ENCODE measurements around the gene LRRC4B.
"Not testable (repeated sequence)": the region's sequence is repeated elsewhere in the genome, so short reads cannot be mapped to it uniquely, and the experiment has no call there.

Gene LRRC4B, protein sequence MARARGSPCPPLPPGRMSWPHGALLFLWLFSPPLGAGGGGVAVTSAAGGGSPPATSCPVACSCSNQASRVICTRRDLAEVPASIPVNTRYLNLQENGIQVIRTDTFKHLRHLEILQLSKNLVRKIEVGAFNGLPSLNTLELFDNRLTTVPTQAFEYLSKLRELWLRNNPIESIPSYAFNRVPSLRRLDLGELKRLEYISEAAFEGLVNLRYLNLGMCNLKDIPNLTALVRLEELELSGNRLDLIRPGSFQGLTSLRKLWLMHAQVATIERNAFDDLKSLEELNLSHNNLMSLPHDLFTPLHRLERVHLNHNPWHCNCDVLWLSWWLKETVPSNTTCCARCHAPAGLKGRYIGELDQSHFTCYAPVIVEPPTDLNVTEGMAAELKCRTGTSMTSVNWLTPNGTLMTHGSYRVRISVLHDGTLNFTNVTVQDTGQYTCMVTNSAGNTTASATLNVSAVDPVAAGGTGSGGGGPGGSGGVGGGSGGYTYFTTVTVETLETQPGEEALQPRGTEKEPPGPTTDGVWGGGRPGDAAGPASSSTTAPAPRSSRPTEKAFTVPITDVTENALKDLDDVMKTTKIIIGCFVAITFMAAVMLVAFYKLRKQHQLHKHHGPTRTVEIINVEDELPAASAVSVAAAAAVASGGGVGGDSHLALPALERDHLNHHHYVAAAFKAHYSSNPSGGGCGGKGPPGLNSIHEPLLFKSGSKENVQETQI

DNA sequence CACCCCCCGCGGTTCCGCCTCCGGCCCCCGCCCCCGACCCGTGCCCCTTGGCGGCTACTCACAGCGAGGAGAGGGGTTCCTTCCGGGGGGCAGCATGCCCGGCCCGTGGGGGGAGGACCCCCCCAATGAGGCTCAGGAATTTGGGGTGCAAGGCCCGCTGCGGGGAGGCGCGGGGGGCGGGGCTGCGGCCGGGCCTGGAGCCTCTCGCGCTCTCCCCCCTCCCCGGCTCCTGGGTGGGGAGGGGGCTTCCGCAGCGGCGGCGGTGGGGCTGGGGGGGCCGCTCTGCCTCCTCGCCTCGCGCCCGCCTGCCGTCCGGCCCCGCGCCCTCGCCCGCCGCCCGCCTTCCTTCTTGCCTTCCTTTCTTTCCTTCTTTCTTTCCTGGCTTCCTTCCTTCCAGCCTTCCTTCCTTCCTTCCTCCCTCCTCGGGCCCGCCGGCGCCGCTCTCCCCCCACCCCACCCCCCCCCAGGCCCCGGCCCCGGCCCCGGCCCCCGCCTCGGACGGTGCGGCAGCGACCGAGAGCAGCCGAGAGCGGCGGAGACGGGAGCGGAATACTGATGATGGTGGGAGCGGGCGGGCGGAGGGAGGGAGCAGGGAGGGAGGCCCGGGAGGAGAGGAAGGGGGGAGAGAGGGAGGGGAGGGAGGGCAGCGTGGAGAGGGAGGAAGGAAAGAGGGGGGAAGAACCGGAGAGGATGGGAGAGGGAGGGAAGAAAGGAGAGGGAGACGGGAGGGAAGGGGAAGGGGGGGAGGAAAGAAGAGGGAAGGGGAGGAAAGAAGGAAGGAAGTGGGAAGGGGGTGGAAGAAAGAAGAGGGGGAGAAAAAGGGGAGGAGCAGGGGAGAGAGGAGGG is at the start of gene LRRC4B:
LRRC4B (minus strand) TSS at position 554 of the 846 bp plus-strand sequence. CDS start 19,597 bp downstream, outside the sequence.
- no peak for DNase-seq

DNA sequence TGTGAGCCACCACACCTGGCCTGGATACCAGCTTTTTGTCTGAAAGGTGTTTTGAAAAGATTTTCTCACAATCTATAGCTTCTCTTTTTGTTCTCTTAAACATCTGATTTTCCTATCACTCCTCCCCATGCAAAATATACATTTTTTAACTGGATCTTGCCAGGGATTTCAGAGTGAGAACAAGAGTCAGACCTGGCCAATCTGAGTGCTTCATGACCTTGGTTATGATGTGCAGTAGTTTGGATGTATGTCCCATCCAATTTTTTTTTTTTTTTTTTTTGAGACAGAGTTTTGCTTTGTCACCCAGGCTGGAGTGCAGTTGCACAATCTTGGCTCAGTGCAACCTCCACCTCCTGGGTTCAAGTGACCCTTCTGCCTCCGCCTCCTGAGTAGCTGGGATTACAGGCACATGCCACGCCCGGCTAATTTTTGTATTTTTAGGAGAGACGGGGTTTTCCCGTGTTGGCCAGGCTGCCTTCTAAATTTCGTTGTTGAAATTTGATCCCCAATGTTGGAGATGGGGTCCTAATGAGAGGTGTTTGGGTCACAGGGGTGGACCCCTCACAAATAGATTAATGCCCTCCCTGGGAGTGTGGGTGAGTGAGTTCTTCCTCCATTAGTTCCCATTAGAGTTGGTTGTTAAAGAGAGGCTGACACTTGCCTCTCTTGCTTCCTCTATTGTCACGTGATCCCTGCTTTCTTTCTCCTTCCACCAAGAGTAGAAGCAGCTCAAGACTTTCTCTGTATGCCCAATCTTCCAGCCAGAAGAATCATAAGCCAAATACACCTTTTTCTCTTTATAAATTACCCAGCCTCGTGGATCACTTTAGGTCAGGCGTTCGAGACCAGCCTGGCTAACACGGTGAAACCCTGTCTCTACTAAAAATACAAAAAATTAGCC is 44.5 kb upstream of the LRRC4B start:
- not testable (repeated sequence) for DNase-seq

DNA sequence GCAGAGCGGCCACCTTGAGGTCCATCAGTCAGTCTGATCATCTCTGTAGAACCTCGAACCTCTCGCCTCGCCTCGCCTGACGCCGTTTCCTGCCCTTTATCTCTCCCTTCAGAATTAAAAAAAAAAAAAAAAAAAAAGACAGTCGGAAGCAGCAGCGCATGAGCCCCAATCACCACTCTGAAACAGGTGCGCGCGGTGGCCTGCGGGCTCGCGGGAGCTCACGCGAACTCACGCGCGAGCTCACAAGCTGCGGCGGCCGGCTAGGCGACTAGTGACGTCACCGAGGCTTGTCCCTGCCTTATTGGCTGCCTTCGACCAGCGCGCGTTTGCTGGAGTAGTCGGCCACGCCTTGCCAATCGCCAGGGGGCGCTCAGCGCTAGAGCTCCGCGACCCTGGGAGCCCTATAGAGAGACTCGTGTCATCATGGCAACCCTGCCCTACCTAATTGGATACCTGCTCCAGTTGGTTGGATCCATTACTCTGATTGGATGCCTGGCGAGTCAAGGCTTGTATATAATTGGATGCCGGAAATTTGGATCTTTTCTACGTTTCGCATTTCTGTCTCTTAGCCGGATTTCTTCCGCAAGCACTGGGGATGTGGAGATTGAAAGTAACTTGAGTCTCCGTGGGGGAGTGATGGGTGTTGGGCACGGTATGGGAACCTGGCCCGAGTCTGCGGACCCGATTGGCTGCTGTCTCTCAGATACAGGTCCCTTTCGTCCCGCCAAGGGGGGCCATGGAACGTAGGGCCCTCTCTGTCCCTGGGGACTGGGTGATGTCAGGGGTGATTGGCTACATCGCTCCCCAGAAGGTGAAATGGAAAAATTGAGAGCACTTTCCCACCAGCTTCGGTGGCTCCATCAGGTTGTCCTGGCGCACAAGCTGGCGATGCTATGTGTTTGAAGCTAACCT is 39.9 kb upstream of the LRRC4B start:
- no peak for DNase-seq

DNA sequence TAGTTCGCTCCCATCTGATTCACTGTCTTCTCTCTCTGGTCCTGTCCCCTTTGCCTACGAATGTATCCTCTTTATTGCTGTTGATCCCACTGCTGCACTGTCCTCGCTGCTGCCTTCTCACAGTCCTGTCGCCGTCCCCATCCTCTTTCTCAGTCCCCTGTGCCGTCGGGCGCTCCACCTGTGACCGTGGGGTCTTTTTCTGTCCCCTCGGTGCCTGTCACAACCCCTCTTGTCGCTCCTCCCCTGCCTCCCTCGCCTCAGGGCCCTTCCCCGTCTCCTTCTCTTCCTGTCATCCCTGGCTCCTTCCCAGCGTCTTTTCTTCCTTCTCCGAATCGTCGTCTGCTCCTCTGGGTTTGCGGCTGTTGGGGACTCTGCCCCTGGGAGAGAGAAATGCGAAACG is 39.2 kb upstream of the LRRC4B start:
- no peak for DNase-seq

DNA sequence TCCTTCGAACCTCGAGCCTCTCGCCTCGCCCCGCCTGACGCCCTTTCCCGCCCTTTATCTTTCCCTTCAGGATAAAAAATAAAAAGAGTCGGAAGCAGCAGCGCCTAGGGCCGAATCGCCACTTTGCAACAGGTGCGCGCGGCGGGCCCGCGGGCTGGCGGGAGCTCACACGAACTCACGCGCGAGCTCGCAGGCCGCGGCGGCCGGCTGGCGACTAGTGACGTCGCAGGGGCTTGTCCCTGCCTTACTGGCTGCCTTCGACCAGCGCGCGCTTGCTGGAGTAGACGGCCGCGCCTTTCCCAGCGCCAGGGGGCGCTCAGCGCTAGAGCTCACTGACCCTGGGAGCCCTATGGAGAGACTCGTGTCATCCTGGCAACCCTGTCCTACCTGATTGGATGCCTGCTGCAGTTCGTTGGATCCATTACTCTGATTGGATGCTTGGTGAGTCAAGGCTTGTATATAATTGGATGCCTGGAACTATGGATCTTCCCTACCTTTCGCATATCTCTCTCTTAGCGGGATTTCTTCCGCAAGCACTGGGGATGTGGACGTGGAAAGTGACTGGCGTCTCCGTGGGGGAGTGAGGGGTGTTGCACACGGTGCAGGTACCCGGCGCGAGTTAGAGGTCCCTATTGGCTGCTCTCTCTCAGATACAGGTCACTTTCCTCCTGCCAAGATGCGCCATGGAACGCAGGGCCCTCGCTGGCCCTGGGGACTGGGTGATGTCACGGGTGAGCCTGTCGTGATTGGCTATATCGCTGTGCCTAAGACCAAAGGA is 38.0 kb upstream of the LRRC4B start:
- DNase-seq = not testable (repeated sequence)

DNA sequence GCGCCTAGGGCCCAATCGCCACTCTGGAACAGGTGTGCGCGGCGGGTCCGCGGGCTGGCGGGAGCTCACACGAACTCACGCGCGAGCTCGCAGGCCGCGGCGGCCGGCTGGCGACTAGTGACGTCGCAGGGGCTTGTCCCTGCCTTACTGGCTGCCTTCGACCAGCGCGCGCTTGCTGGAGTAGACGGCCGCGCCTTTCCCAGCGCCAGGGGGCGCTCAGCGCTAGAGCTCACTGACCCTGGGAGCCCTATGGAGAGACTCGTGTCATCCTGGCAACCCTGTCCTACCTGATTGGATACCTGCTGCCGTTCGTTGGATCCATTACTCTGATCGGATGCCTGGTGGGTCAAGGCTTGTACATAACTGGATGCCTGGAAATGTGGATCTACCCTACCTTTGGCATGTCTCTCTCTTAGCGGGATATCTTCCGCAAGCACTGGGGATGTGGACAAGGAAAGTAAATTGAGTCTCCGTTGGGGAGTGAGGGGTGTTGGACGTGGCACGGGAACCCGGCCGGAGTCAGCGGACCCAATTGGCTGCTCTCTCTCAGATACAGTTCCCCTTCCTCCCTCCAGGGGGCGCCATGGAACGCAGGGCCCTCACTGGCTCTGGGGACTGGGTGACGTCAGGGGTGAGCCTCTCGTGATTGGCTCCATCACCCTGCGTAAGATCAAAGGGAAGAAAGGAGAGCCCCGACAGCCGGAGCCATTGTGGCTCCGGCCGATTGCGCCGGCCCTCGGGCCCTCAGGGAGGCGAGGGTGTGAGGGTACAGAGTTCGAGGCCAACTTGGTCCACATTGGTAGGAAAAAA is 36.2 kb upstream of the LRRC4B start:
- DNase-seq = not testable (repeated sequence)

DNA sequence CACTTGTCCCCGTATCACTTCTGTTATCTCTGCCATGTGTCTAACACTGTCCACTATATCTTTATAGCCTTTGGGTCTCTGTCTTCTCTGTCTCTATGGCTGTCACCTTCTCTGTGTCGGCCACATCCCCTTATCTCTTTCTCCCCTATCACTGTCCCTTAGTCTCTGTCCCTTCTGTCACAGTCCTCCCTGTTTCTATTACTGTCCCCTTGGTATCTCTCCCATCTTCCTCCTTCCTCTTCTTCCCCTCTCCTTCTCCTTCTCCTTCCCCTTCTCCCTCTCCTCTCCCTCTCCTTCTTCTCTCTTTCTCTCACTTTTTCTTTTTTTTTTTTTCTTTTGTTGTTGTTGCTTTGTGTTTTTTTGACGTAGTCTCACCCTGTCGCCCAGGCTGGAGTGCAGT is 34.7 kb upstream of the LRRC4B start:
- no peak for DNase-seq

DNA sequence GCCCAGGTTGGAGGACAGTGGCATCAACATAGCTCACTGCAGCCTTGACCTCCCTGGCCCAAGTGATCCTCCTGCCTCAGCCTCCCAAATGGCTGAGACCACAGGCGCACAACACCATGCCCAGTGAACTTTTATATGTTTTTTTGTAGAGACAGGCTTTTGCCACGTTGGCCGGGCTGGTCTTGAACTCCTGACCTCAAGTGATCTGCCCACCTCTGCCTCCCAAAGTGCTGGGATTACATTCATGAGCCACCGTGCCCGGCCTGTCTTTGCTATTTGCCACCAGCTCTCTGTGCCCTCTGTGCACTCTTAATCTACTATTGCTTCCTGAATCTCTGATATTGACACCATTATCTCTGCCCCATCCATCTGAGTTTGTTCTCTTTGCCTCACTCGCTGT is 34.3 kb upstream of the LRRC4B start:
- DNase-seq = no peak

DNA sequence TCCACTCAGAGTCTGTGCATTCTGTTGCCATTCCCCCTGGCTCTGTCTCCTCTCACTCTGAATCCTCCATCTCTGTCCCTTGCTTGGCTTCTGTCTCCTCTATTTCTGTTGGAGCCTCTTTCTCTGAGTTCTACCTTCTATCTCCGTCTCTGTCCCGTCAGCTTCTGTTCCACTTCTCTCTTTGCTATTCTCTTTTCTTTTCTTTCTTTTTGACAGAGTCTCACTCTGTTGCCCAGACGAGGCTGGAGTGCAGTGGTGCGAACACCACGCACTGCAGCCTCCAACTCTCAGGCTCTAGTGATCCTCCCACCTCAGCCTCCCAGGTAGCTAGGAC is 33.8 kb upstream of the LRRC4B start:
- no peak for DNase-seq

DNA sequence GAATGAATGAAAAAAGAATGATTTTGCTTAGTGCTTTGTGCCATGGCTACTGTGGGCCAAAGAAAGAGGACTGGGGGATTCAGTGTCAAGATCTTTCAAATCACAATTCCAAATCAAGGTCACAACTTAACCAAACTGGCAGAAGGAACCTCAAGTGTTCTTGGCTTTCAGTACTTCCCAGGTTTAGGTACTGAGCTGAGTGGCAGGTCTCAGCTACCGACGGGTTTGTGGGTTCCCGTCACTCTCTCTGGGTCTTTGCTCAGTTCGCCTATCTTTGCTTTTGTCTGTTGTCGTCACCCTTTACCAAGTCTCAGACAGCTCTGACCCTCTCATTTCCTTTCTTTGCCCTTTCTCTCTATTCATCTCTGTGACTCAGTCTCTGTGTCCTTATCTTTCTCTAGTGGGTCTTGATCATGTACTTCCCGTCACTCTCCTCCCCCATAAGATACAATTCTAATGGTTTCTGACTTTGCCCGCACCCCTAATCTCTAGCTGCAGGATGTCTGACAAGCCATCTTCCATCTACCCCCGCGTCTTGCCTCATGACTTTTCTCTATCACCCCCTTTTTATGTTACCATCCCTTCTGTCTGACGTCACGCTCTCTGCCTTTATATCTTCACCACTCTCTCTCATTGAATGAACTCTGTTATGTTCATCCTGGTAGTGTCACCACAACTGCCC is 33.3 kb upstream of the LRRC4B start:
- no peak for DNase-seq

DNA sequence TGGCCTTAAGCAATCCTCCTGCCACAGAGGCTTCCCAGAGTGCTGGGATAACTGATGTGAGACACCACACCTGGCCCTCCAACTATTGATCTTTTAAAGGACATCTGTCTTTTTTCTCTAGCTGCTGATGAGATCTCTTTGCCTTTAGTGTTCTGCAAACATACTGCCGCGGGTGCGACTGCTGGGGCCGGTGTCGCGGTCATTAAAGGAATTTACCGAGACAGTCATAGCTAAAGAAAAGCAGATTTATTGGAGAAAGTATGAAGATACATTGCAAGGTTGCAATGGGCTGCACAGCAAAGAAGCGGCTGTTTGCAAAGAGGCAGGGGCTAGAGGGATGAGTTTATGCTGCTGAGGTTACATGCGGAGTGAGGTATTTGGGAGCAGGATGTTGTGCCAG is 31.2 kb upstream of the LRRC4B start:
- DNase-seq = no peak

DNA sequence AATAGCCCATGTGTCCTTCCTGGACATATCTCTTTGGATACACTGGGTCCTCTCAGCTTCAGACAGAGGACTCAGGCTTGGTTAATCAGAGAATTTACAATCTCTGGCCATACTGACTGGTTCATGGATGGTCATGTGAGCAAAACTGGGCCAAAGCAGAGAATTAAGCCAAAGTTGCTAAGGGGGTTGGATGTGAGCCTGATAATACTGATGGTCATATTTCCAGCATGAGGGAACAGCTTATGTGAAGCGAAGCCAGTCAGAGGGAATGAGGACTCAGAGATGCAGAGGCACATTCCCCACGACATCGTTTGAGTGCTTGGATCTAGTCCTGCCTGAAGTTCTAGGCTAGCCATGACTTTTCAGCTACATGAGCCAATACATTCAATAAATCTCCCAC is 22.0 kb upstream of the LRRC4B start:
- no peak for DNase-seq

DNA sequence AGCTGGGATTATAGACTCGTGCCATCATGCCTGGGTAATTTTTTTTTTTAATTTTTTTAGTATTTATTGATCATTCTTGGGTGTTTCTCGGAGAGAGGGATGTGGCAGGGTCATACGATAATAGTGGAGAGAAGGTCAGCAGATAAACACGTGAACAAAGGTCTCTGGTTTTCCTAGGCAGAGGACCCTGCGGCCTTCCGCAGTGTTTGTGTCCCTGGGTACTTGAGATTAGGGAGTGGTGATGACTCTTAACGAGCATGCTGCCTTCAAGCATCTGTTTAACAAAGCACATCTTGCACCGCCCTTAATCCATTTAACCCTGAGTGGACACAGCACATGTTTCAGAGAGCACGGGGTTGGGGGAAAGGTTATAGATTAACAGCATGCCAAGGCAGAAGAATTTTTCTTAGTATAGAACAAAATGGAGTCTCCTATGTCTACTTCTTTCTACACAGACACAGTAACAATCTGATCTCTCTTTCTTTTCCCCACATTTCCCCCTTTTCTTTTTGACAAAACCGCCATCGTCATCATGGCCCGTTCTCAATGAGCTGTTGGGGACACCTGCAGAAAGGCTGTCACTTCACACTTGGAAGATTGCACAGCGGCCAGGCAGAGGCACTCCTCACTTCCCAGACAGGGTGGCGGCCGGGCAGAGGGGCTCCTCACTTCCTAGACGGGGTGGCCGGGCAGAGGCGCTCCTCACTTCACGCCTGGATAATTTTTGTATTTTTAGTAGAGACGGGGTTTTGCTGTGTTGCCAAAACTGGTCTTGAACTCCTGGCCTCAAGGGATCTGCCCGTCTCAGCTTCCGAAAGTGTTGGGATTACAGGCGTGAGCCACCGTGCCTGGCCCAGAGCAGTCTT is 13.8 kb upstream of the LRRC4B start:
- not testable (repeated sequence) for DNase-seq

DNA sequence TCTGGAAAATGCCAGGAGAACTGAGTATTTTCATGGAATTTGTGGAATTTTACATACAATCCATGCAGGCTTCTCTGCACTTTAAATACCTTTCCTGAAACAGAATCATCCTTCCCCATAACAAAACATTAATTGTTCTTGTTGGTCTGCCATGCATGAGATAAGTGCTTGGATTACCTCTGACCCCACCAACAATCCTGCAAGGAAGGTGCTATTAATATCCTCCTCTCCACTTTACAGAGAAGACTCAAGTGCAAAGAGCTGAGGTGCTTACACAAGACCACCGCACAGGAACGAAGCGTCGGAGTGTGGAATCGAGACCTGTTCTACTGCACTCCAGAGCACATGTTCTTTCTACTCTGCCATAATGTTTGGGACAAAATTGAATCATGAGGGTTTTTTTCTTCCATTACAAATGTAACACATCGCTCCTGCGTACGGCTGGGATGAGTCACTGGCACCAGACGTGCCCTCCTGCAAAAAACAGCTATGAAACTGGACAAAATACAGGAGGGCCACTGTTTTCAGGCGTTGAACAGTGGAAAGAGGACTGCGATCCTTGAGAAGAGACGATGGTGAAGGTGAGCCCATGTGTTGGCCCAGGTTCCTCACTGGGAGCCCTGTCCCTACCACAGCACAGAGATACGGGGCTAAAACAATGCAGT is 12.9 kb upstream of the LRRC4B start:
- DNase-seq = no peak

DNA sequence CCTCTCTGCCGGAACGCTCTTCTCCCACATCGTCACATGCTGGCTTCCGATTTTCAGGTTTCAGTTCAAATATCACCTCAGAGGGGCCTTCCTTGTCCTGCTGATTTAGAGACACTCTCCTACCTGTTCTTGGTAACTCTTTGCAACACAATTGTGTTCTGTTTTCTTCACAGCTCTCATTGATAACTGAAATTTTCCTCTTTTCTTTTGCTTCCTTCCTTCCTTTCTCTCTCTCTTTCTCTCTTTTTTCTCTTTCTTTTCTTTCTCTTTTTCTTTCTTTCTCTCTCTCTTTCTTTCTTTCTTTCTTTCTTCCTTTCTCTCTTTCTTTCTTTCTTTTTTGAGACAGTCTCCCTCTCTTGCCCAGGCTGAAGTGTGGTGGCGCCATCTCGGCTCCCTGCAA is 12.0 kb upstream of the LRRC4B start:
- no peak for DNase-seq

DNA sequence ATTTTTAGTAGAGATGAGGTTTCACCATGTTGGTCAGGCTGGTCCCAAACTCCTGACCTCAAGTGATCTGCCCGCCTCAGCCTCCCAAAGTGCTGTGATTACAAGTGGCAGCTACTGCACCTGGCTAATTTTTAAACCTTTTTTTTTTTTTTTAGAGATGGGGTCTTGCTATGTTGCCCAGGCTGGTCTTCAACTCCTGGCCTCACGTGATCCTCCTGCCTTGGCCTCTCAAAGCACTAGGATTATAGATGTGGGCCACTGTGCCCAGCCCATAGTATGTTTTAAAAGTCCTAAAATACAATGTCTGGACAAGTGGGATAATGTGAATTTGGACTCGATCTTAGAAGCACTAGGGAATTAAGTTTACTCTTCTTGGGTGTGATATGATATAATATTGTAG is 8.5 kb upstream of the LRRC4B start:
- DNase-seq = not testable (repeated sequence)

DNA sequence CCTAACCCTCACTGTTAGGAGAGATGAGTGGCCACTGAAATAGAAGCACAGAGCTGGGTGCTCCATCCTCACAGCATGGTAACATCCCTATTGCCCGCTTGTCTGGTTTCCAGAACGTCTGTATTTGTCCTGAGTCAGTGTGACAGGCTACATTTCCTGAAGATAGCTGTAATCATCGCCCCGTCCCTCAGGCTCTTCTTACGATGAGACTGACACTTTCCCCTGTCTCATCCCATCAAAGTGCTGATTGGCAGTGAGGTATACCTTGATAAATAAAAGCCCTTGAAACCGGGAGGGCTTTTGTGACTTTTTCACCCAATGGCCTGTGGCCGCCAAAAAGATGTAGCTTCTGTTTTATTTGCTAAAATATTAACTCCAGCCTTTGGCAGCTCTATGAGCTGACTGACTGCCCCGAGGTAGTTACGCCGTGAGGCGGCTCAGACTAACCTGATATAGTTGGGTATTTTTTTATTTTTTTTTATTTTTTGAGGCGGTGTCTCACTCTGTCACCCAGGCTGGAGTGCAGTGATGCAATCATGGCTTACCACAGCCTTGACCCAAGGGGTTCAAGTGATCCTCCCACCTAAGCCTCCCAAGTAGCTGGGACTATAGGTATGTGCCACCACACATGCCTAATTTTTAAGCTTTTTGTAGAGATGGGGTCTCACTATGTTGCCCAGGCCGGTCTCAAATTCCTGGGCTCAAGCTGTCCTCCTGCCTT is 5.7 kb upstream of the LRRC4B start:
- no peak for DNase-seq
